VCaP (cell line): ENCODE measurements around the gene DYNC1LI1.

Experiments used
- H3K27ac ChIP-seq: fragments of 450-650 bp; 2 replicates; pipeline ENCODE4 v1.5.1; 2017
- CTCF ChIP-seq: fragments of 450-650 bp; conservative IDR thresholded peaks from 2 replicates; pipeline ENCODE4 v1.5.1; 2017; ENCODE audit warnings: mild to moderate bottlenecking, moderate library complexity

Gene DYNC1LI1

GRCh38 chr3:32553459-32553858, 17.2 kb downstream of the DYNC1LI1 start:
- TF ChIP-seq CTCF, result no peak
- no peak overlapping the region for H3K27ac ChIP-seq

- H3K27ac ChIP-seq, result no peak overlapping the region
- no peak for TF ChIP-seq CTCF
Observed at GRCh38 chr3:32552013-32552412, 18.6 kb downstream of the DYNC1LI1 start.

GRCh38 chr3:32551496-32551895, 19.2 kb downstream of the DYNC1LI1 start:
- TF ChIP-seq CTCF, result no peak
- no peak overlapping the region for H3K27ac ChIP-seq

GRCh38 chr3:32551087-32551486, 19.6 kb downstream of the DYNC1LI1 start:
- no peak overlapping the region for H3K27ac ChIP-seq
- no peak for TF ChIP-seq CTCF

GRCh38 chr3:32545305-32545704, 25.4 kb downstream of the DYNC1LI1 start:
- no peak for TF ChIP-seq CTCF

GRCh38 chr3:32544894-32545293, 25.8 kb downstream of the DYNC1LI1 start:
- H3K27ac ChIP-seq, result no peak overlapping the region
- TF ChIP-seq CTCF, result no peak

More at GRCh38 chr3:32545305-32545704, 25.4 kb downstream of the DYNC1LI1 start:
- H3K27ac ChIP-seq, result no peak overlapping the region

- TF ChIP-seq CTCF, result no peak
- no peak overlapping the region for H3K27ac ChIP-seq
Observed at GRCh38 chr3:32542807-32543206, 27.9 kb downstream of the DYNC1LI1 start.

- H3K27ac ChIP-seq, result no peak overlapping the region
- no peak for TF ChIP-seq CTCF
Observed at GRCh38 chr3:32540899-32541298, 29.8 kb downstream of the DYNC1LI1 start.
